Stimulated activated naive CD4-positive, alpha-beta T cell treated with Interleukin-2 at 50 U/mL for 16 hours (primary cell): Measurements from ENCODE around the gene RSPRY1.
A peak's percentile ranks its signal among the peaks of the same experiment; 100 is the strongest.
"Not testable (repeated sequence)": the region's sequence is repeated elsewhere in the genome, so short reads cannot be mapped to it uniquely, and the experiment has no call there.

Experiments used
- DNase-seq: peaks from one replicate; lab custom pipeline; 2025; lab: John Stamatoyannopoulos, UW

Gene RSPRY1

DNA sequence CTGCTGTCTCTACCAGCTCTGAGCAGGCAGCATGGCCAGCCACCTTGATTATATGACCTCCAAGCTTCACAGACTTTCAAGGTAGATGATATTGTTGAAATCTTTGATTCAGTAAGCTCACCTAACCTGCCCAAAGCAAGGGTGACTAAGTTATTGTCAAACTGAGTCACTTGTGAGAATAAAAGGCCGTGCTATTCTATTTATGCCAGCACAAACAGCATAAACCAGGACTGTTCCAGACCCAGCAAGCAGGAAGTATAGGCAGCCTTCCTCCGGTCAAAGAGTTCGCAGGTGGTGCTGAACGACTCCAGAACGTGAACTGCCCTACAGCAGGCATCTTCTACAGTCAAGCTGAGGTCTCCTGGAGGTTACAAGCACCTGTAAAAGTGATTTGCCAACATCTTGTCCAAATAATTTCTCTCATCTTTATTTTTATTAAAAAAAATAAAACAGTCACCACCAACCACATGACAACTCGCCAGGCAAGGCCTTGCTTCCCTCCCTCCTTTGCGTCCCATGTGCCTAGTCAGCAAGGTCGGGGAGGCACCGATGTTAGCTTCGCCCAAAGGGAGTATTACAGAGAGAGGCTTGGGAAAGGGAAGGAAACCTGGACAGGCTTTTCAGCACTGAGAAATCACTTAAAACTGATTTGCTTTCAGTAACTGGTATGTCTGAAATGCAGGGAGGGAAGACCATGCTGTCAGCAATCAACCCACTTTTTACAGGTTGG lies 69.7 kb downstream of the RSPRY1 start:
- no peak for DNase-seq

DNA sequence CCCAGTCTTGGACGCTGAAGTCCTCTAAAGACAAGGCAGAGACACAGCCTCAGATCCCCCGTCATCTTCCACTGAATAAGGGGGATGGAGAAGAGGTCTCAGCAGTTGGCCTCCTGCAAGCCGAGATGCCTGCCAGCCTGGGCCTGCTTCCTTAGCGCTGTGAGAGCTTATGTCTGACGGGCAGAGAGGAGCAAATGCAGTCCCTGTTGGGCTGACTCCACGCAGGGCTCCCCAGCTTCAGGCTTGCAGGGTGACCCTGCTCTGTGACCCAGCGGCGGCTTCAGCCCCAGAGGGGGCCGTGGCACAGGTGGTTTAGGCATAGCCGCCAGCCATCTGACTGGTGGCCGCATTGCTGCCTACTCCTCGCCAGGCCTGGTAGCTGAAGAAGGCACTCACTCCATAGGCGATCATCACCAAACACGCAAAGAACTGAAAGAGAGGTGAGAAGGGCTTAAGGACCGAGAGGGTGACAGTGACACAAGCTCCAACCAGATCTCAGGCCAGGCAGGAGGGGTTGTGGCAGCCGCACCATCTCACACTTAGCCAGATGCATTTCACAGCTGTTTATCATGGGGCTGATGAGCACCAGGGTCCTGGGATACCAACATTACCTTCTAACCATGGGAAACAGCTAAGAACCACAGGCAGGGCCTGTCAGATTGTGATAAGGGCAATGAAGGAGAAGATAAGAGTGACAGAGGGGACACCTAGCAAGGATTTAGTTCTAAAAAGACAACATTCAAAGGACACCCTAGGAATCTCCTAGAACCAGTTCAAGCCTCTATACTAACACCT lies 70.7 kb downstream of the RSPRY1 start:
- no peak for DNase-seq

DNA sequence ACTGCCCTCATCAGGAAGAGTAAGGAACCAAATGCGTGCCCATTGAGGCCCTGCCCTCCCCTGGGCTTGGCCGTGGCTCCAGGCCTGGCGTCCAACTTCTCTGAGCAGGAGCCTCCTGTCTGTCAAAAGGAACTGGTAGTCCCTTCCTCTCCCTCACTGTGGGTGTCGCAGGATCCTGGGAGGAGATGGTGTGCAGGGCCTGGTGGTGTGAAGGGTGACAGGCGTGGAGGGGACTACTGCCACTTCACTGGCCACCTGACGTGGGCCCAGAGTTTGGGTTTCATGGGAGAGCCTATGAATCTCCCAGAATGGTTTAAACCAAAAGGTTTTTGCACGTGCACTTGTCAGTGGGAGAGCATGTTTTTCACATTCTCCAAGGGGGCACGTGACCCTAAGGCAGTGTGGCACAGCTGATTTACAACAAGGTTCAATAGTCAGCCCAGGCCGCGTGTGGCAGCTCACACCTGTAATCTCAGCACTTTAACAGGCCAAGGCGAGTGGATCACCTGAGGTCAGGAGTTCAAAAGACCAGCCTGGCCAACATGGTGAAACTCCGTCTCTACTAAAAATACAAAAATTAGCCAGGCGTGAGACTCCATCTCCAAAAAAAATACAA lies 71.4 kb downstream of the RSPRY1 start:
- DNase-seq: no peak

DNA sequence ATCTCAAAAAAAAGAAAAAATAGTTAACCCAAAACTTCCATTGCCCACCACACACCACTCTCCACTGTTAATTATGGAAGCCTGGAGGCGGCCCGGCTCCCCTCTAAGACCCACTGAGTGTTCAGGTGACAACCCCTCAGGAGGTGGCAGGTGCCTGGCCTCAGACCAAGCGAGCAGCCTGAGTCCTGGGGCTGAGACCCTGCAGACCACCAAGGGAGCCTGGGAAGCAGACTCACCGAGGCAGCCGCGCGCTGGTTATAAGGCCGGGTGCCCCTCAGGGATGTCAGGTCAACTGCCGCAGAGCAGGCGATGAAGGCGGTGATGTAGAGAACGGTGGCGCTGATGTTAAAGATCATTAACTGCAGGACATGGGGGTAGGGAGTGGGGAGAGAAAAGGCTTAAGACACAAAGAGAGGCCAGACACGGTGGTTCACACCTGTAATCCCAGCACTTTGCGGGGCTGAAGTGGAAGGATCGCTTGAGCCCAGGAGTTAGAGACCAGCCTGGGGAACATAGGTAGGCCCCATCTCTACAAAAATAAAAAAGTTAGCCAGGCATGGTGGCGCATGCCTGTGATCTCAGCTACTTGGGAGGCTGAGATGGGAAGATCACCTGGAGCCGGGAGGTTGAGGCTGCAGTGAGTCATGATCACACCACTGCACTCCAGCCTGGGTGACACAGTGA lies 72.2 kb downstream of the RSPRY1 start:
- DNase-seq: no peak

DNA sequence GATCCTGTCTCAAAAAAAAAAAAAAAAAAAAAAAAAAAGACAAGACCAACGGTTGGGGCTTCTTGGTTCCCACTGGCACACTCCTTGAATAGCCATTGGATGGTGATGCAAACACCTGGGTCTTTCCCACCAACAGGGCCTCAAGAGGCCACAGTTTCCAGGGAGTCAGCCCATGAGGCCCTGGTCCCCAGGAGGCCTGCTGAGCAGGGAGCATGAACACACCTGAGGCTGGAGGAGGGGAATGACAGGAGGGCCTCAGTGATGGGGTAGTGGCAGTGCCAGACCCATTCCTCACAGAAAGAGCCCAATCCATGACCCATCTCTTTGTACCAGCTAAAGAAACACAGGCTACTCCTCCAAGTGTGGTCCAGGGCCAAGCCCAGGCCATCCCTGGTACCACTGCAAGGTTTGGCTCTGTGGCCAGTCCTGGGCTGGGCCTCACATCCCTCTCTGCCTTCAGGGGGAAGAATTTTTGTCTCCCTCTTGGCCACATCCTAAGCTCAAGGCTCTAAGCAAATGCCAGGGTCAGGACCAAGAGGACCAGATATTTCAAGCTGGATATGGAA lies 72.9 kb downstream of the RSPRY1 start:
- no peak for DNase-seq

DNA sequence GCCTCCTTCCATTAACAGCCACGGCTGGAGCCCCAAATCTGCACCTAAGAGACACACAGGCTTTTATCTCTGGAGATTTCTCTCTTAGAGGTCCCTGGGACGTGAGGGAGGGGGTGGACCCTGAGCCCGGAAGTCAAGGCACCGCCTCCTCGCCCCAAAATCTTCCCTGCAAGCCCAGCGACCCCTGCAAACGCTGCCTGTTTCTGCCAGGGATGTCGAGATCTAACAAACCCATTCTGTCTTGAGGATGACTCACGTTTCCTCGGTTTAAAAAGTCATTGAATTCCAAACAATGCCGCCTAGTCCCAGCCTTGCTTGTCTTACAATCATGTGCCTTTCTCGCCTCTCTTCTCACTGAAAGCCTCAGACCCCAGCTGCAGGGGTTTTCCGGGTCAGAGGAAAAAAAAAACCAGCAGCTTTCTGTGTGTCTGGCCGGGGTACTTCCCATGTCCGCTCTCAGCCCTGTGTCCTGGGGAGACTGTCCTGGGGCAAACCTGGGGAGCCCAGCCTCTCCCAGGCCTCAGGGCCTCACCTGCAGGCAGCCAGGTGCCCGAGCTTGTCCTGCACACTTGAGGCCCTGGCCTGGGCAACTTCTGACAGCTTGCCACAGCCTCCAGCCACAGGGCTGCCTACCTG lies 74.3 kb downstream of the RSPRY1 start:
- DNase-seq: no peak

DNA sequence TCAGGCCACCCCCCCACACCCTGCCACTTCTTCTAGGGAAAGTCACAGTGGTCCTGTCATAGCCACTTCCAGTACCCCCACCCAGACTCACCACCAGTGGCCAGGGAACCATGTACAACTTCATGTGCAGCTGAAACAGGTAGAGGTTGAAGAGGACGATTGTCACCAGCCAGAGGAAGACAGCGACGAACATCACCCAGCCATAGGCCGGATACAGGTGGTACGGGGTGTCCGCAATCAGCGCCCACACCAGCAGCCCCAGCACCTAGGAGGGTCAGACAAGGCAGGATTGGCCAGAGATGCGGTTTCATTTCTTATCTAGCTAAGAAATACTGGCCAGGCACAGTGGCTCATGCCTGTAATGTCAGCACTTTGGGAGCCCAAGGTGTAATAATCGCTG lies 75.7 kb downstream of the RSPRY1 start:
- no peak for DNase-seq

DNA sequence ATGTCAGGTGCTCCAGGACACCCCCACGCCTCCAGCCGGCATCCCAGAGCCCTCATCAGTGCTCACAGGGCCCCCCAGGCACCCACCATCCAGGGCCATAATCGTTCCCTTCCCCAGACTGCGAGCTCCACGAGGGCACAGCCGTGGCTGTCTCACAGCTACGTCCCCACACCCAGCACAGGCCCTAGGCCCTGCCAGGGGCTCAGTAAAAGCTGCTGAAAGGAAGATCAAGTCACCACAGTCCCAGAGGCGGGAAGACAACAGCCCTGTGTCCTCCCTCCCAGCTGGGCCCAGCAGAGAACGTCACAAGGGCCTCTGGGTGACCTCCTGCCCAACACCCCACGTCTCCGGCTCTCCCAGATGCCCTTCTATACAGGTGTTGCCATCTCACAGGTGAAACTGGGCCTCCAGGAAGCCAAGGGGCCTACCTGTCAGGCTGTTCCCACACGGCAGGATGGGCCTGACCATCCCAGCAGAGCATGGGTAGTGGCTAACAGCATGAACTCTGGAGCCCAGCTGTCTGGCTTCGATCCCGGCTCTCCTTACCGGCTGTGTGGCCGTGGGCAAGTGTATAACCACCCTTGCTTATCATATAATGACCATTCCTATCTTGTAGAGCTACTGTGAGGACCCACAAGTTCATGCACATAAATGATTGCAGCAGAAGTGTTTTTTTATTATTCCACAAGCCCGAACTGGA lies 76.9 kb downstream of the RSPRY1 start:
- DNase-seq: no peak

DNA sequence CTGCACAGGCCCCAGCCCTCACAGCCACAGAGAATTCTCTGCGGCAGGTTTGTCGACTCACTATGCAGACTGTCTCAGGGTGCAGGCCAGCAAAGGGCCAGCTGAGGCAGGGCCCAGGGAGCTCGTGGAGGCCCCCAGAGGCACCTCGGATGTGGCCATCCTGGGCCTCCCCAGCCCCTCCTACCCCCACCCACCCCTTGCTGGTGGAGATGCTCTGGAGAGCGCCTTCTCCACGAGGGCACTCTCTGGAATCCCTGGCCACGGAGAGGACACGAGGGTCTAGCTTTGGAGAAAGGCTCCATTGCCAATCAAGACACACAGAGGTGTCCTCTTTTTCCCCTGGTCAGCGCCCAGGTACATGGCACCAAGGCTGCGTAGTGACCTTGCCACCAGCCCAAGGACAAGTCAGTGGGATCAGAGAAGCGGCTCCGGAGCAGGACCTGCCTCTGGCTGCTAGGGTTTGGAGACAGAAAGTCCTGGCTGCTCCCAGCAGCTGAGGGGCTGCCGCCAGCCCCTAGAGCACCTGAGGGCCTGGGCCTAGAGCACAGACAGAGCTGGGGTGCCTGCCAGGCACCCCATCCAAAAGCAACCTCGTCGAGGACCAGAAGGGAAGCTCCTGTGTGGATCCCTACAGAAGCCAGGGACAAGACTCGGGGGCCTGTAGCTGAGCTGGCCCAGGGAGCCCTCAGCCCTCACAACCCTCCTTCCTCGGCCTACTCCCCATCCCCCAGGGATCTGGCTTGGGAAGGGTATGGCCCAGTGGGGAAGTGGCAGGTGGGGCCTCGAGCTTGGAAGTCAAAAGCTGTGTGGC lies 77.6 kb downstream of the RSPRY1 start:
- no peak for DNase-seq

DNA sequence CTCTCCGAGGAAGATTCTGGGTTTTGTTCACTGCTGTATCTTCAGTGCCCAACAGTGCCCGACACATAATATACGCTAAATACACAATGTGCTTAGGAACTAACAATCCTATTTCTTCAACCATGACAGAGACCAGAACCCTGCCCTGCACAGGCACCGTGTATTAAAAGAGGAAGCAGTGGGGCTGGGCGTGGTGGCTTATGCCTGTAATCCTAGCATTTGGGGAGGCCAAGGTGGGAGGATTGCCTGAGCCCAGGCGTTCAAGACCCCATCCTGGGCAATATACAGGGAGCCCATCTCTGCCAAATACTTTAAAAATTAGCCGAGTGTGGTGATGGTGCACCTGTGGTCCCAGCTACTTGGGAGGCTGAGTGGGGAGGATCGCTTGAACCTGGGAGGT lies 78.3 kb downstream of the RSPRY1 start:
- no peak for DNase-seq

DNA sequence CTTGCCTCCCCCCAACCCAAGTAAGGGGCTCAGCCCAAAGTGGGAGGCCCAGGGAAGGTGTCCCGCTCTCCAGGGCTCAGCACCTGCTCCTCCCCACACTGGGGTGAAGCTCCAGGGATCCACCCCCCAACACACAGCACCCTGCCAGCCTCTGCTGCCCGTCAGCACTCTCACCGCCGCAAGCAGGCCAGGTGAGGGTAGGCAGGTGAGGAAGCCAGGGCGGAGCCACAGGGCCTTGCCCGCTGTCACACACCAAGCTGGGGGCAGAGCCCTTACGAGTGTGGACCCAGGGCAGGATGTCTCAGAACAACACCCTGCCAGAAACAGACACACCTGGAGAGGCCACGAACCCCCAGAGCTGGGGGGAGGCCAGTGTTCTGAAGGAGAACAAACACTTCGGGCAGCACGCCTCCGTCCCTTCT lies 78.8 kb downstream of the RSPRY1 start:
- no peak for DNase-seq

DNA sequence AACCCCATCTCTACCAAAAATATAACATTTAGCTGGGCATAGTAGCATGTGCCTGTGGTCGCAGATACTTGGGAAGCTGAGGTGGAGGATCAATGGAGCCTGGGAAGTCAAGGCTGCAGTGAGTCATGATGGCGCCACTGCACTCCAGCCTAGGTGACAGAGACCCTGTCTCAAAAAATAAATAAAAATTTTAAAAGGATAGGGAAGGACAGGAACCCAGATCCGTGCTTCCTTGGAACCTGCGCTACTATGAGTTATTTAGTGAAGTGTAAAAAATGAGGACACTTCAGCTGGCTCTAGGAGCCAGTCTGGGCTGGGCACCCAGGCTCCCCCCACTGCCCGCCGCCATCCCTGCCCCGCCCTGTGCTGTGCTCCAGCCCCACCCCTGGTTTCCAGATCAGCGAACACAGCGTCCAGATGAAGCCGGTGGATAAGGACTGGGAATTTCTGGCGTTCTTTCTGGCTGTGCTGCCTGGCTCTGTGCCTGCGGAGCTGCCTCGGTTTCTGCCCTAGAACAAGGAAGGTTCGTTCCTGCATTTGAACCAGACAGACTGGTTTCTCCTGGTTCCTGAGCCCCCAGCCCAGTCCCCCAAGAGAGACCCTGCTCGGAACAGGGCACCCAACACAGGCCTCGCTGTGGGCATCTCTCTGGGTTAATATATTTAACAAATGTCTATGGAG lies 79.9 kb downstream of the RSPRY1 start:
- no peak for DNase-seq

DNA sequence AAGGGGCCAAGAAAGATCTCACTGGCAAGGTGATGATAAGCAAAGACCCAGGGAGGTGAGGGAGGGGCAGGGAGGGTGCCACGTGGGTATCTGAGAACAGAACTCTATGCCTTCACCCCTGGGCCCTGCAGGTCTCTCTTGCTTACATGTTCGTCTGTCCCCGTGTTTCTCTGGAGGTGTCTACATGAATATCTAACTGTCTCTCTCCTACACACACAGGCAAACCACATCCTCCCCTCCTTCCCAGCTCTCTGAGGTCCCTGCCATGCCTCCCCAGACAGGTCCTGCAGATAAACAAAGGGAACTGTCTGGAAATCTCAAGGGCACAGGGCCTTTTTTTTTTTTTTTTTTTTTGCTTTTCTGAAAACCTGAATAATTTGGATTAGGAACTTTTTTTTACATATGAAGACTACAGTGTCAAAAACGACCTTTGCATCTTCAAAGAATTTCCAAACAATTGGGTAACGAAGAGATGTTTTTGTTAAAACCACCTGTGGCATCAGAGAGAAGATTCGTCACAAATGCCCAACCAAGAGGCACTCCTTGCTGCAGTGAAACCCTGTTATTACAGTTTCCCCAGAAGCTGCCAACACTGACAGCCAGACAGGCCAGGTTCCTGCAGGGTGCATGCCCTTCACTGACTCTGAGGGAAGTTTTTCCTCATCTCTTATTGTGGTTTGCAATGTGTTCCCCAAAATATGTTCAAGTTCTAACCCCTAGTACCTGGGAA lies 80.6 kb downstream of the RSPRY1 start:
- peak; percentile 7 for DNase-seq

DNA sequence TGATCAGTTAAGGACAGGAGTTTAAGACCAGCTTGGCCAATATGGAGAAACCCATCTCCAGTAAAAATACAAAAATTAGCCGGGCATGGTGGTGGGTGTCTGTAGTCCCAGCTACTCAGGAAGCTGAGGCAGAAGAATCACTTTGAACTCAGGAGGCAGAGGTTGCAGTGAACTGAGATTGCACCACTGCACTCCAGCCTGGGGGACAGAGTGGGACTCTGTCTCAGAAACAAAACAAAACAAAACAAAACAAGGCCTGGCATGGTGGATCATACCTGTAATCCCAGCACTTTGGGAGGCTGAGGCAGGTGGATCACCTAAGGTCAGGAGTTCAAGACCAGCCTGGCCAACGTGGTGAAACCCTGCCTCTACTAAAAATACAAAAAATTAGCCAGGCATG lies 81.2 kb downstream of the RSPRY1 start:
- DNase-seq: not testable (repeated sequence)

DNA sequence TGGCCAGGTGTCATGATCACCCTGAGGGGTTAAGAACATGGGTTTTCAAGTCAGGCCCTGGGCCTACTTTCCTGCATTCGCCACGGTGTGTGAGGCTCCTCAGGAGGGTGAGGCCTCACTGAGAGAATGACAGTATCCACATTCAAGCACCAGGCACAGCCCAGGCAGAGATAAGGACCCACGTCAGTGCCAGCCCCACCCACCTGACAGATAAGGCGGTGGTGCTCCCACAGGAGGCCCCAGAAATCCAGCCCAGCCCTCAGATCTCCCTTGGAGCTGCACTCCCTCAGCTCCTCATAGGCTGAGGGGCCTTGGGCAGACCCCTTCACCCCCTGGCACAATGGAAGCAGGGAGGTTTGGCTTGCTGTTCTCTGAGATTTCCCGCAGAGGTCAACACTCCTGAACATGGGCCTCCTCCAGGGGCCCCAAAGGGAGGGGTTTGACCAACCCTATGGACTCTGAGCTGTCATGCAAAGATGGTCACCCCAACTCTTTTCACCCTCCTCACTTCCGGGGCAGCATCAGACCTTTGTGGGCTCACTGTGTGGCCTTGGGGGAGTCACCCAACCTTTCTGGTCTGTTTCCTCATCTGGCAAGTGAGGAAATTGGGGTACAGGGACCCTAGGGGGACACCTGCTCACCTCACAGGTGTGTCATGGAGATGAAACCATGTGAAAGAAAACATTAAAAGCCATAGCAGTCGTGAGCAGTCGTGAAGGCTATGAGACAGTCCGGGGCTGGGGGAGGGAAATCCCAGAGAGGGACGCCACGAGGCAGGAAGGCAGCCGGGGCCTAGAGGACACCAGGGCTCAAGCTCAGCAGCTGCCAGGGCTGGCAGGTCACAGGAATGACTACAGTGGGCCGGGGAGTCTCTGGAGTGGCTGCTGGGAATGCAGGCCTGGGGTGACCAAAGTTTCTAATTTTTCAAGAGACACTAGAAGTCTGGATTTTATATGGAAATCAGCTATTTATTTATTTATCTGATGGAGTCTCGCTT lies 83.0 kb downstream of the RSPRY1 start:
- DNase-seq: no peak

DNA sequence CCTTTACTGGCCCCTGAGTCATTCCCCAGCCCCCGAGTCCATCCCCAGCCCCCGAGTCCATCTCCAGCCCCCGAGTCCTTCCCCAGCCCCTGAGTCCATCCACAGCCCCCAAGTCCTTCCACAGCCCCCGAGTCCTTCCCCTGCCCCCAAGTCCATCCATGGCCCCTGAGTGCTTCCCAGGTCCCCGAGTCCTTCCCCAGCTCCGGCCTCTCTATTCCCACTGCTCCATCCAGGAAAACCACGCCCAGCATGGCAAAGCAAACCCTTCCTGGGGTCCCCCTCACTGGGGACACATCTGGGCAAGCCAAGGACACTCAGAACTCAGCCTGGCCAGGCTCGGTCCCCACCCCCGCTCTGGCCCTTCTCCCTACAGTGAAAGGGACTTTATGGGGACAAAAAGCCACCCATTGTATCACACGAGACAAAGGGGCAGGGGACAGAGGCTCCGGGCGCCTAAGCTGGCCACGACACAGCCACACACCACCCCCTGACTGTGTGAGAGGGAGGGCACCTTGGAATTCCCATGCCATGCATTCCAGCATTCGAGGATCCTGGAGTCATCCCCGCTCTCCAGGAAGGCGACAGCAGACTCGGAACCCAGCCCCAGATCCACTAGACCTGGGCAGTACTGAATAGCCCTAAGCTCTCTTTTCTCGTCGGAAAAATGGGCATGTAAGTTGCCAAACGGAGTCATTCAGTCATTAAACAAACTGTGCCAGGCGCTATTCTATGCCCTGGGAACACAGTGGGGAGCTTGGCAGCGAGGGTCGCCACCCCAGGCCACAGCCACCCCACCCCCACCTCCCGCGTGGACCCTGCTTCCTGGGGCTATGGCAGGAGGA lies 84.3 kb downstream of the RSPRY1 start:
- DNase-seq: no peak

DNA sequence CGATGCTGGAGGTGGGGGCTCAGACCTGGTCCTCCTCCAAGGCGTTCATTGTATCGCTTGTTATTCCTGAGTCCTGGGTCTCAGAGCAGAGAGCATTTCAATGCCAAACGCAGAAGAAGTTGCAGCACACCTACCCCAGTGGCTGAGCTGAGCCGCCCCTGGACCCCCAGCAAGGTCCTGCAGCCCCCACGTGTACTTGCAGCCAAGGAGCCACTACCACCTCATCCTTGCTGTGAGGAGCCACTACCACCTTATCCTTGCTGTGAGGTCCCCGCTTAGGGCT lies 84.9 kb downstream of the RSPRY1 start:
- no peak for DNase-seq
